ENCODE data around the gene RELN.

DNA sequence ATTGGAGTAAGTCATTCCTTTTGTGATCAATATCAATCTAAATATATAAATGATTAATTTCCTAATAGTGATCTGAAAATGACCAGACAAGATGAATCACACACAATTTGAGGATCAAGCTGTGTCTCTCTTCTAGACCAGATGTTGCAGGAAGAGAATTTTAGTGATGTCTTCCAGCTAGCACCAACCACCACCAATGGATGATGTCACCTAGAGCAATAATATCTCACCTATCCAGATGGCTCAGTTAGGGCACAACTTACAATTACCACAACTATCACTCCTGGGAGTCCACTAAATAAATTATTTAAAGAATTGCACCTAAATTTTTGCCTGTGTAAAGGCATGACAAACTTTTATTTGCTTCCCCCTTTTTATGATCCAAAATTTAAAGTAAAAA lies 25.2 kb downstream of the RELN start:
- no peak for TF ChIP-seq POLR2A (IDR thresholded peaks at IDR 0.05)
- TF ChIP-seq, protein P1, sequence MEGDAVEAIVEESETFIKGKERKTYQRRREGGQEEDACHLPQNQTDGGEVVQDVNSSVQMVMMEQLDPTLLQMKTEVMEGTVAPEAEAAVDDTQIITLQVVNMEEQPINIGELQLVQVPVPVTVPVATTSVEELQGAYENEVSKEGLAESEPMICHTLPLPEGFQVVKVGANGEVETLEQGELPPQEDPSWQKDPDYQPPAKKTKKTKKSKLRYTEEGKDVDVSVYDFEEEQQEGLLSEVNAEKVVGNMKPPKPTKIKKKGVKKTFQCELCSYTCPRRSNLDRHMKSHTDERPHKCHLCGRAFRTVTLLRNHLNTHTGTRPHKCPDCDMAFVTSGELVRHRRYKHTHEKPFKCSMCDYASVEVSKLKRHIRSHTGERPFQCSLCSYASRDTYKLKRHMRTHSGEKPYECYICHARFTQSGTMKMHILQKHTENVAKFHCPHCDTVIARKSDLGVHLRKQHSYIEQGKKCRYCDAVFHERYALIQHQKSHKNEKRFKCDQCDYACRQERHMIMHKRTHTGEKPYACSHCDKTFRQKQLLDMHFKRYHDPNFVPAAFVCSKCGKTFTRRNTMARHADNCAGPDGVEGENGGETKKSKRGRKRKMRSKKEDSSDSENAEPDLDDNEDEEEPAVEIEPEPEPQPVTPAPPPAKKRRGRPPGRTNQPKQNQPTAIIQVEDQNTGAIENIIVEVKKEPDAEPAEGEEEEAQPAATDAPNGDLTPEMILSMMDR (IDR thresholded peaks at IDR 0.05), result no peak
